Measurements from ENCODE around the gene MTFP1.

MTFP1 gene

GRCh38 chr22:30432096-30432495 is 6.5 kb downstream of the MTFP1 start:
- H3K79me2 ChIP-seq (ENCODE audit: insufficient read depth, low read length) = no peaks in the 10 kb centered on the region
- peaks cover 14% of the 10 kb centered on the region for H3F3A ChIP-seq (ENCODE audit: insufficient read depth)
- H2AFZ ChIP-seq (ENCODE audit: low read depth, low read length, severe bottlenecking) = no peak overlapping the region
- no peak overlapping the region for H3K27ac ChIP-seq (ENCODE audit: low read depth, low read length)
- no peaks in the 10 kb centered on the region for H3K27me3 ChIP-seq (ENCODE audit: low read length)
- no peaks in the 10 kb centered on the region for H3K9me2 ChIP-seq (replicated peaks; ENCODE audit: insufficient read depth, low read length)
- H3K4me2 ChIP-seq (ENCODE audit: low read depth, low read length, poor library complexity, severe bottlenecking) = no peak overlapping the region
- H3K9ac ChIP-seq (ENCODE audit: low read length) = no peak overlapping the region
- TF ChIP-seq CTCF (IDR thresholded peaks at IDR 0.05; ENCODE audit: insufficient read depth, low read length, poor library complexity, severe bottlenecking) = no peak
- TF ChIP-seq EZH2phosphoT487 (conservative IDR thresholded peaks at IDR 0.05; ENCODE audit: low read length) = no peak
- no peaks in the 10 kb centered on the region for H4K20me1 ChIP-seq (ENCODE audit: low read depth, low read length)
- no peaks in the 10 kb centered on the region for H3K9me3 ChIP-seq (ENCODE audit: insufficient read depth, low read length)
- H3K4me3 ChIP-seq (ENCODE audit: insufficient read depth, low read length, poor library complexity, severe bottlenecking) = no peak overlapping the region
- no peaks in the 10 kb centered on the region for H3K36me3 ChIP-seq (ENCODE audit: low read length)

- no peaks in the 10 kb centered on the region for H4K20me1 ChIP-seq (ENCODE audit: low read depth, low read length)
Observed at GRCh38 chr22:30432520-30432919, 7.0 kb downstream of the MTFP1 start.

GRCh38 chr22:30433227-30433626 is 7.7 kb downstream of the MTFP1 start:
- Histone ChIP-seq H4K20me1 (ENCODE audit: low read depth, low read length) (no peaks in the 10 kb centered on the region), H3K9ac (ENCODE audit: low read length) (no peak overlapping the region)

More at GRCh38 chr22:30432520-30432919, 7.0 kb downstream of the MTFP1 start:
- Histone ChIP-seq H3K27ac (ENCODE audit: low read depth, low read length) (no peak overlapping the region), H3K79me2 (ENCODE audit: insufficient read depth, low read length) (no peaks in the 10 kb centered on the region), H2AFZ (ENCODE audit: low read depth, low read length, severe bottlenecking) (no peak overlapping the region), H3K9me3 (ENCODE audit: insufficient read depth, low read length) (no peaks in the 10 kb centered on the region), H3K9me2 (replicated peaks; ENCODE audit: insufficient read depth, low read length) (no peaks in the 10 kb centered on the region), H3K9ac (ENCODE audit: low read length) (no peak overlapping the region), H3K4me2 (ENCODE audit: low read depth, low read length, poor library complexity, severe bottlenecking) (no peak overlapping the region), H3F3A (ENCODE audit: insufficient read depth) (peaks cover 12% of the 10 kb centered on the region), H3K4me3 (ENCODE audit: insufficient read depth, low read length, poor library complexity, severe bottlenecking) (no peak overlapping the region), H3K36me3 (ENCODE audit: low read length) (no peaks in the 10 kb centered on the region), H3K27me3 (ENCODE audit: low read length) (no peaks in the 10 kb centered on the region)
- TF ChIP-seq CTCF (IDR thresholded peaks at IDR 0.05; ENCODE audit: insufficient read depth, low read length, poor library complexity, severe bottlenecking) (no peak), EZH2phosphoT487 (conservative IDR thresholded peaks at IDR 0.05; ENCODE audit: low read length) (no peak)

More at GRCh38 chr22:30433227-30433626, 7.7 kb downstream of the MTFP1 start:
- H3K4me2 ChIP-seq (ENCODE audit: low read depth, low read length, poor library complexity, severe bottlenecking) = no peak overlapping the region
- no peaks in the 10 kb centered on the region for H3K27me3 ChIP-seq (ENCODE audit: low read length)
- H3K9me3 ChIP-seq (ENCODE audit: insufficient read depth, low read length) = no peaks in the 10 kb centered on the region
- H3K36me3 ChIP-seq (ENCODE audit: low read length) = no peaks in the 10 kb centered on the region
- H3K9me2 ChIP-seq (replicated peaks; ENCODE audit: insufficient read depth, low read length) = no peaks in the 10 kb centered on the region
- no peaks in the 10 kb centered on the region for H3K79me2 ChIP-seq (ENCODE audit: insufficient read depth, low read length)
- H3K4me3 ChIP-seq (ENCODE audit: insufficient read depth, low read length, poor library complexity, severe bottlenecking) = no peak overlapping the region
- no peak for TF ChIP-seq CTCF (IDR thresholded peaks at IDR 0.05; ENCODE audit: insufficient read depth, low read length, poor library complexity, severe bottlenecking)
- H3K27ac ChIP-seq (ENCODE audit: low read depth, low read length) = no peak overlapping the region
- H3F3A ChIP-seq (ENCODE audit: insufficient read depth) = peaks cover 11% of the 10 kb centered on the region
- H2AFZ ChIP-seq (ENCODE audit: low read depth, low read length, severe bottlenecking) = no peak overlapping the region
